GM19324 (cell line): ENCODE results near the gene TMEM165.
A peak's percentile ranks its signal among the peaks of the same experiment; 100 is the strongest.
"Not testable (repeated sequence)": the region's sequence is repeated elsewhere in the genome, so short reads cannot be mapped to it uniquely, and the experiment has no call there.

Experiments used
- ATAC-seq: cut with Tn5 transposase; IDR thresholded peaks from one replicate; pipeline ENCODE4 v1.9.1; 2021; ENCODE audit warnings: mild to moderate bottlenecking, moderate library complexity; ENCODE audit not compliant: unreplicated experiment, low FRiP score

The TMEM165 gene, protein sequence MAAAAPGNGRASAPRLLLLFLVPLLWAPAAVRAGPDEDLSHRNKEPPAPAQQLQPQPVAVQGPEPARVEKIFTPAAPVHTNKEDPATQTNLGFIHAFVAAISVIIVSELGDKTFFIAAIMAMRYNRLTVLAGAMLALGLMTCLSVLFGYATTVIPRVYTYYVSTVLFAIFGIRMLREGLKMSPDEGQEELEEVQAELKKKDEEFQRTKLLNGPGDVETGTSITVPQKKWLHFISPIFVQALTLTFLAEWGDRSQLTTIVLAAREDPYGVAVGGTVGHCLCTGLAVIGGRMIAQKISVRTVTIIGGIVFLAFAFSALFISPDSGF

DNA sequence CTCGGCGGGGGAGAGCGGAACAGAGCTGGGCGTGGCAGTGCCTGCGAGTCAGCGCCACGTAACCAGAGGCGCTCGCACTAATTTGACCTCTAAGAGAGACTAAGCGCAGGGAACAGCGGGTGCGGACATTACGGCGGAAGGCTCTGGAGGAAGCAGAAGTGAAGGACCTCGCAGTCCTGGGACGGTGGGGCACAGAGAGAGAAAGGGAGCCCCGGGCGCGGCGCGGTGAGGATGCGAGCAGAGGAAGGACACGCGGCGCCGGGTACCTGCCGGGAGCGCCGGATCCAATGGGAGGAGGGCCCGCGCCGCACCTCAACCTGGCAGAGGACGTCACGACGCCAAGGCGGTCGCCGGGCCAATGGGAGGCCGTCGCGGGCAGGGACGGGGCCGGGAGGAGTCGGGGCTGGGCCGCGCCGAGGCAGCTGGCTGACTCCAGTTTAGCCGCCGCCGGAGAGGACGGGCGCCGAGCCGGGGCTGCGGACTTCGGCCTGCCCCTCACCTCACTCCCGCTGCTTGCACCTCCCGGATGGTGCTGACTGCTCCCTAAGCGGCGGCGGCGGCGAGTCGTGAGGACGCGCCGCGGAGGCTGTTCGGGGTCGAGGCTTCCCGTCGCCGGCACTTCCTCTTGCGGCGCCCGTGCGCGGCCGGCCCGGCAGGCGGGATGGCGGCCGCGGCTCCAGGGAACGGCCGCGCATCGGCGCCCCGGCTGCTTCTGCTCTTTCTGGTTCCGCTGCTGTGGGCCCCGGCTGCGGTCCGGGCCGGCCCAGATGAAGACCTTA, at the start of gene TMEM165:
Gene TMEM165 (plus strand): TSS at position 429 of the 779 bp plus-strand sequence. CDS start 233 bp downstream, at position 662.
- peak; percentile 97 for ATAC-seq

DNA sequence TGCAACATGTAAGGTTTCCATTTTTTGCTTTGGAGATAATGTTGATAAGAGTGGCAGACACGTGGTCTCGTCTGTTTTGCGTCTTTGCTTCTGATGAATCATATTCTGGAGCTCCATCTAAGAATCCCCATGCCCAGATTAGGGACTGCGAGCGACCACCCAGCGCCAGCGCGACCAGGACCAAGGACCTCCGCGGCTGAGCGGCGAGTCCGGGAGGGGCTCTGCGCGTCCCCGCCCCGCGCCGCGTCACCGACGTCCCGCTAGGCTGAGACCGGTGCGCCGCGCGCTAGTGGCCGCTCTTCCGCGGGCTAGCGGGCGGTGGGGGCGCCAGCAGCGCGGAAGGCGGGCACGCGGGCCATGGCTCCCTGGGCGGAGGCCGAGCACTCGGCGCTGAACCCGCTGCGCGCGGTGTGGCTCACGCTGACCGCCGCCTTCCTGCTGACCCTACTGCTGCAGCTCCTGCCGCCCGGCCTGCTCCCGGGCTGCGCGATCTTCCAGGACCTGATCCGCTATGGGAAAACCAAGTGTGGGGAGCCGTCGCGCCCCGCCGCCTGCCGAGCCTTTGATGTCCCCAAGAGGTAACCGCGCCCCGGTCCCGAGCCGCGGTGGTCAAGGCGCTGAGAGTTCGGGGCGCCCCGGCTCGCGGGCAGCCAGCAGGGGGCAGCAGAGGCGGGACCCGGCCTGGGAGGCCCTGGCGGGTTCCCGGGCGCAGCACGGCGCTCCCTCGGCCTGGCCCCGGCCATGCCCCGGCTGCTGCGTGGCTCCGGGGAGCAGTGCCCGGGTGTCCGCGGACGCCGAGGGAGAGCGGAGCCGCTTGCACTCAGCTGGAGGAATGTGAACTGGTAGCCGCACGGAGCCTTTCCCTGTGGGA, 49.5 kb upstream of the TMEM165 start, which contains the start of gene SRD5A3:
Gene SRD5A3 (plus strand): TSS at position 263 of the 871 bp plus-strand sequence. CDS start 95 bp downstream, at position 358.
- peak; percentile 98 for ATAC-seq

DNA sequence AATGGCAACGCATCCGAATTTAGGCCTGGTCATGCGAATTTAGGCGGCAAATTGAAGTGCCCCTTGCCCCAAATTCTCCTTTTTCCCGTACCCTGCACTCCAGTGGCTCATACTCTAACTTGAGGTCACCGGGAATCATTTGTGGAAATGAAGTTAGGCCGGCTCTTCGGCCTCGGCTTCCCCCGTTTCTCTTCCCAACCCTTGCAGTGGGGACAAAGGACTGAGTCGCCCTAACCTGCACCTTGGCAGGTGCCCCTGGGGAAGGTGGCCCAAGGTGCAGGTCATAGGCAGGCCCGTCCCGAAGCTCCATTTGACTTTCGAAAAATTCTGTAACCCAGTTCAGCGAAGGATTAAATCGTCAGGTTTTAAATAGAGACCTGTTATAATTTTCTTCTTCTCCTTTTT, 48.9 kb upstream of the TMEM165 start:
- no peak for ATAC-seq

DNA sequence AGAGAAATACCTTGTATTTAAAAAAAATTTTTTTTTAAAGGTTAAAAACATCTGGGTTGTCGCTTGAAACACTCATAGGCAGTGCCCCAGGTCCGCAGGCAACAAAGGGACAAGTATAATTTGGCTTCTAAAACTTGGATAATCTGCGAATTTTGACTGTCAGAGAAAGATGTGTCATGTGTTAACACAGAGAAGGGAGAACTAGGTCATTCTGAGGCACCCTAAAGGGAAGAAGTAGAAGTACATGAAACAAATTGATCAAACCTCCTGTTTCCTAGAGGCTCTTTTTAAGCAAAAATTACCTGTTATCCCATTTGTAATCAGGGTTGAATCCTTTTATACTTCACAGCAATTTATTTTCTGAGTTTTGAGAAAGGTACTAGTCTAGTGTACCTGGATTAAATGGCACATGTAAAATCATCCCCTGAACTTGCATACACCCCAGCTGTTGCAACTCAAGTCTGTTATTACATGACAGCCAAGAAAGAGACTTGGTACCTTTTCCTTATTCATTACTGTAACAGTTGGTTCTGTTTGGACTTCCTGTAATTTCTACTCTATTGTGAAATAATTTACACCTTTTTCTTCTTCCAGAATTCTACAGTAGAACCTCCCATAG, 48.0 kb upstream of the TMEM165 start:
- ATAC-seq: no peak

DNA sequence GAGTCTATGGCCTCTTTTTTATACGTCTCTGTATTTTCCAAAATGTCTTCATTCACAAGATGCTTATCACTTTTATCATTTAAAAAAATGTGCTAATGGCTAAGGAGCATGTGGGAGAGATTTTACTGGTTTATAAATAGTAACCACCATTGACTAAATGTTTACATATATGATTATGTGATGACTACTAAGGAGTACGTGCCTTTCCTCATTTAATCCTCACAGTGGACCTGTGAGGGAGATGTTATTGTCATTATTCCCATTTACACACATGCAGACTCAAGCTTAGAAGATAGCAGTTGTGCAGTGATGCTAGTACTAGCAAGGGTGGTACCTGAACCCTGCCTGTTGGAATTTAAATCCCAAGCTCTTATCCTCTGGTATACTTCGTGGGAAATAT, 47.3 kb upstream of the TMEM165 start:
- ATAC-seq: no peak

DNA sequence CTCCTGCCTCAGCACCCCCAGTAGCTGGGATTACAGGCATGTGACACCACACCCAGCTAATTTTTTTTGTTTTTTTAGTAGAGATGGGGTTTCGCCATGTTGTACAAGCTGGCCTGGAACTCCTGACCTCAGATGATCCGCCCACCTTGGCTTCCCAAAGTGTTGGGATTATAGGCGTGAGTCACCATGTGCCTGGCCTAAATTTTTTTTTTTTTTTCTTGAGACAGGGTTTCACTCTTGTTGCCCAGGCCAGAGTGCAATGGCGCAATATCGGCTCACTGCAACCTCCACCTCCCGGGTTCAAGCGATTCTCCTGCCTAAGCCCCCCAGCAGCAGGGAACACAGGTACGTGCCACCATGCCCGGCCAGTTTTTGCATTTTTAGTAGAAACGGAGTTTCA, 44.9 kb upstream of the TMEM165 start:
- ATAC-seq: not testable (repeated sequence)

DNA sequence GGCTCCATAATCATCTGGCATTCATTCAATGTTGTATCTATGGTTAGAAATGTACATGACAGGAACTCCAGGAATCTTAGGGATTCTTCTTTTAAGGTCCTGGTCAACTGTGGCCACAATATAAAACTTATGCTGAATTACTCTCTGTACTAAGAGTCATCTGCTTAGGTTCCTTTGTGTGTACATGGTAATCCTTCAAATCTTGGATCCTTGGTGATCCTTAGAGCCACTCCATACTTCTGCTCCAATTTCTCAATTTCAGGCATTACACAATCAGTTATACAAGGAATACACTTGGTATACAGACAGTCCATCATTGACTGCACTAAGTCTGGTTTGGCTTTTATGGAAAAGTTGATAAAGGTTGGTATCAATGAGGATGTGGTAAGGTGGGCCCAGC, 43.9 kb upstream of the TMEM165 start:
- no peak for ATAC-seq

DNA sequence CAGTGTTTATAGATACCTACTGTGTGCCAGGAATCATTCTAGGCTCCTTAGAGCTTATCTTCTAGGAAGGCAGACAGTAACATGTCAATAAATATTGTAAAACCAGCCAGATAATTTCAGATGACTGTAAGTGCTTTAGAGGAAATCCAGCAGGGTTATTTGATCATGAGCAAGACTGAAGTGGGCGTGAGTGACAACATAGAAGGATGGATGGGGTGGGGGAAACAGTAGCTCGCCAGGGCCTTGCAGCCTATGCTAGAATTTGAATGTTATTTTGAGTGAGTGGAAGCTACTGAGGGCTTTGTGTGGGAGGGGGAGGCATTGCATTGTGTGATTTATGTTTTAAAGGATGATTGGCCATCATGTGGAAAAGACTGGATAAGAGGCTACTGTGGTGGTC, 43.0 kb upstream of the TMEM165 start:
- no peak for ATAC-seq

DNA sequence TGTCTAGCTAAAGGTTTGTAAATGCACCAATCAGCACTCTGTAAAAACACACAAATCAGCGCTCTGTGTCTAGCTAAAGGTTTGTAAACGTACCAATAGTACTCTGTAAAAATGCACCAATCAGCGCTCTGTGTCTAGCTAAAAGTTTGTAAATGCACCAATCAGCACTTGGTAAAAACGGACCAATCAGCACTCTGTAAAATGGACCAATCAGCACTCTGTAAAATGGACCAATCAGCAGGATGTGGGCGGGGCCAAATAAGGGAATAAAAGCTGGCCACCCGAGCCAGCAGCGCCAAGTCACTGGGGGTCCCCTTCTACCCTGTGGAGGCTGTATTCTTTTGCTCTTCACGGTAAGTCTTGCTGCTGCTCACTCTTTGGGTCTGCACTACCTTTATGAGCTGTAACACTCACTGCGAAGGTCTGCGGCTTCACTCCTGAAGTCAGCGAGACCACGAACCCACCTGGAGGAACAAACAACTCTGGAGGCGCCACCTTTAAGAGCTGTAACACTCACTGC, 42.5 kb upstream of the TMEM165 start:
- not testable (repeated sequence) for ATAC-seq

DNA sequence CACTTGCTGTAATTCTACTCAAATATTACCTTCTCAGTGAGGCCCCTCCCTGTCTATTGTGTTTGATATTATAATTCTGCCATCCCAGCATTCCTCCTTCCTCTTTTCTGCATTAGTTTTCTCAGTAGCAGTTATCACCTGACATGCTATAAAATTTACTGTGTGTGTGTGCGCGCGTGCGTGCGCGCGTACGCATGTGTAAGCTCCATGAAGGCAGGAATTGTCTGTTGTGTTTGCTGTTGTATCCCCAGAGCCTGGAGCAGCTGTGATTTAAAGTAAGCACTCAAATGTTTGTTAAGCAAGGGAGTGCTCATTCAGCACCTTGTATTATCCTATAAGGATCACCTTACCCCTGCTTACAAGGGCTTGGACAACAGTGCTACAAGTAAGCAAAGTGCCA, 41.1 kb upstream of the TMEM165 start:
- ATAC-seq: no peak

DNA sequence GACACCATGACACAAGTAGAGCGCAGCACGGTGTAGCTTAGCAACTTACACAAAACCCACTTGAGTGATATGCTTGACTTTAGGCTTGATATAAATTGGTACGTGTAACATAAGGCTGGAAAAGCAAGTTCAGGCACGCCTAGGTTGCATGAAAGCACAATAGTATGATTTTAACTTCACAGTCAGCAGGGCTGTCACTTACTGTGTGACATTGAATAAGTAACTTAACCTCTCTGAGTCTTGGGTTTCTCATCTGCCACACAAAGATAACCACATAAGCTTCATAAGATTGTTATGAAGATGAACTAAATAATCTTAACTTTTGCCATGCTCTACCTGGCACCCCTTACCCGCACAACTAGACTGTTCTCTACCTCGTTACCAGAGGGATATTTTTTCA, 40.2 kb upstream of the TMEM165 start:
- no peak for ATAC-seq

DNA sequence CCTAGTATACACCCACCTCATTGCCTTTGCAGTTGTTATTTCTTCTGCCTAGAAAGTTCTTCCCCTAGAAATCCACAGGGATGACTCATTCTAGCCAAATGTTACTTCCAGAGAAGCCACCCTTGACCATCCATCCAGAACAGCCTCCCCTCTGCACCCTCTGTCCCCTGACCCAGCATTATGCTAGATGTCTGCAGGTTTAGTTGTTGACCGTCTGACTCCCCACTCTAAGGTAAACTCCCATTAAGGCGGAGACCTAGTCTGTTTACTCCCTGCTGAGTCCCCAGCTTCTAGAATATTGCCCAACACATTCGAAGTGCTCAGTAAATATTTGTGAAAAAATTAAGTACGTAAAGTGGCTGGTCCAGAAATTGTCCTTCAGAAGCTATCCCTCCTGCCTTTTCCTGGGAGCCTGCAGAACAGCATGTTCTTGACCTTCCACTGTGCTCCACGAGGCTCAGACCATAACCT, 38.7 kb upstream of the TMEM165 start:
- no peak for ATAC-seq

DNA sequence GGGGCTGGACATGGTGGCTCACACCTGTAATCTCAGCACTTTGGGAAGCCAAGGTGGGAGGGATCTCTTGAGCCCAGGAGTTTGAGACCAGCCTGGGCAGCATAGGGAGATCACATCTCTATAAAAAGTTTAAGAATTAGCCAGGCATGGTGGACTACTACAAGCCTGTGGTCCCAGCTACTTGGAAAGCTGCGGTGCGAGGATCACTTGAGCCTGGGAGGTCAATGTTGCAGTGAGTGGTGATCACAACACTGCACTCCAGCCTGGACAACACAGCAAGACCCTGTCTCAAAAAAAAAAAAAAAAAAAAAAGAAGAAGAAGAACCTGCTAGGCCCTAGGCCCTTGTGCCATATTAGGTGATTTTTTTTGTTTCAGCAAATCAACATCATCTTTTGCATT, 37.5 kb upstream of the TMEM165 start:
- no peak for ATAC-seq

DNA sequence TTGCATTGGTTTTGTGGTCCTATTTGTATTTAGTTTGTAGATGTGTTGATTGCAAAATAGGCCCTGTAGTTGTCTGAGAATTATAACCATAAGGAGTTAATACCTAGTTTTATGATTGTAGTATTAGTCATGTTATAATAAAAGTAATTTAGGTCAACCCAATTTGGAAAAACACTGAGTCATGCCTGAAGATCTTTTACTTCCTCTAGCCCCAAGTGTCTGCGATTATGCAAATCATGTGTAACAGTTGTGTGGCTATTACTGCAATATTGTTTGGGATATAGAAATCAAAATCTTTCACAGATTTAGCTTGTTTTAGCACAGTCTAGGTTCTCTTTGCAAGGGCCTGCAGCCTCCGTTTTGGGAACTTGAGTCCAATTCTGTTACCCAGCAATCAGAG, 37.1 kb upstream of the TMEM165 start:
- ATAC-seq: no peak

DNA sequence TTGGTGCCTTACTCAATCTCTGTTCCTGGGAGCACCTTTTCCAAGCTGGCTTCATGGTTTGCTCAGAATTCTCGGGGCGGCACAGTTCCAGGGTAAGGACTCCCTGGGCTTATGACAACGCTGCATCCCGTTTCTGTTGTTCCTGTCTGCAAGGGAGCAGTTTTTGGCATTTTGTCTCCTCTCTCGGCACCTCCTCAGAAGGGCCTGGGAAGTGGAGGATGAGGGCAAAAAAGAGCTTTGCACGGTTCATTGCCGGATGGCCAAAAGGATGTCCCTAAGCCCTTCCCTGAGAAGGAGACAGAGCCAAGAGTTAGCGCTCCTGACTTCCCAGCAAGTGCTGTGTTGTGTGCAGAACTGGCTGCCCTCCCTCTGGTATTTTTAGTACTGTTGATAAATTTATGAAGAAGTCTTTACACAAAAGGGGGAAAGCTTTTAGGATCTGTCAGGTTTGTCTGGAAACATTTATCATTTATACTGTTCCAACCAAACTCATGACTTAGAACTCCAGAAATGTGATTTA, 36.3 kb upstream of the TMEM165 start:
- no peak for ATAC-seq

DNA sequence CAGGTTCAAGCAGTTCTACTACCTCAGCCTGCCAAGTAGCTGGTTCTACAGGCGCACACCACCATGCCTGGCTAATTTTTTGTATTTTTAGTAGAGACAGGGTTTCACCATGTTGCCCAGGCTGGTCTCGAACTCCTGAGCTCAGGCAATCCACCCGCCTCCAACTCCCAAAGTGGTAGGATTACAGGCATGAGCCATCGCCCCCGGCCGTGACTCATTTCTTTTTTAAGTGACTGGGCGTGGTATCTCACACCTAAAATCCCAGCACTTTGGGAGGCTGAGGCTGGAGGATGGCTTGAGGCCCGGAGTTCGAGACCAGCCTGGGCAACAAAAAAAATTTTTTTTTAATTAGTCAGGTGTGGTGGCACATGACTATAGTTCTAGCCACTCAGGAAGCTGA, 32.8 kb upstream of the TMEM165 start:
- ATAC-seq: not testable (repeated sequence)

DNA sequence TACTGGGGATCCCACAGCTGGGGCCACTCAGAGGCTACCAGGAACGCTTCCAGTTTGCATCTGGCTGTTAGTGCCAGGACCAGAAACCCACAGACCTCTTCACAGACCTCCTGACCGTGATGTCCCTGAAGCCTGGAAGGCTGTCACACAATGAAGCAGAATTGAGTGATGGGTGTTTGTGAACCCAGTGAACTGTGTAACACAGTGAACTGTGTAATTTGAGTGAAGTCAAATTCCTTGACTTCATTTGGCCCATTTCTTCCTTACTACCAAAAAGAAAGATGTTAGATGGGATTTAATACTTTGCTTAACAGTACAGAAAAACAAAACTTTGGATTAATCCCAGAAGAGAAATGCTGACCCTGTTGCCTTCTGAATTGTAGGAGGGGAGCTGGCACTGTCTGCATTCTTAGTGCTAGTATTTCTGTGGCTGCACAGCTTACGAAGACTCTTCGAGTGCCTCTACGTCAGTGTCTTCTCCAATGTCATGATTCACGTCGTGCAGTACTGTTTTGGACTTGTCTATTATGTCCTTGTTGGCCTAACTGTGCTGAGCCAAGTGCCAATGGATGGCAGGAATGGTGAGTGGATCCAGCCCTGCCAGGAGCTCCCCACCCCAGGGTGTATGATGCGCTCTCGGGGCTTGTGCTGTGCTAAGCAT, 31.9 kb upstream of the TMEM165 start:
- ATAC-seq: no peak

DNA sequence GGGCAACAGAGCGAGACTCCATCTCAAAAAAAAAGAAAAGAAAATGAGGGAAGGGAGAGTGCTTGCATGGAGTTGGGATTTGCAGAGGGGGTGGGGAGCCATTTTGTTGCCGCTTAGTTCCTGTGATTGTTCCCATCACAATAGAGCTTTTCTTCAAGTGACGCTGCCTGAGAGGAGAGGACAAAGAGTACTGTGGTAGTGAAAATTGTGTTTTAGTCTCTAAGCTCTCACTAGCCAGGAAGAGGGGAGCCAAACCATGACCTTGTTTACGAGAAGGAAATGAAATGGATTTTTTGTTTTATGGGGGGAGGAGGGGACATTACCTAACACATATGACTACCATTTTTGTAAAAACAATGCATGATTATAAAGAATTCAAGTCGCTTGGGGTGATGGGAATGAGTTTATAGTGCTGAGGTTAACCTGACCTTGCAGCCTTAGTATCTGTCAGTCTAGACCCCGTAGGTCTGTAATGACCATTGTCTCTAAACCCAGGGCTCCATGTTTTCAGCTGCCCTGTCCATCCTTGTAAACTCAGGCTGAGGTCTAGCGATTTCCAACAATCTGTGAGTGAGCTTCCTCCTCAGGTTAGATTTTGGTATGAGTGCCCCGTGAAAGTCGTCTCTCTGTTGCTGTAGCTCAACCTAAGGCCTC, 30.9 kb upstream of the TMEM165 start:
- no peak for ATAC-seq

DNA sequence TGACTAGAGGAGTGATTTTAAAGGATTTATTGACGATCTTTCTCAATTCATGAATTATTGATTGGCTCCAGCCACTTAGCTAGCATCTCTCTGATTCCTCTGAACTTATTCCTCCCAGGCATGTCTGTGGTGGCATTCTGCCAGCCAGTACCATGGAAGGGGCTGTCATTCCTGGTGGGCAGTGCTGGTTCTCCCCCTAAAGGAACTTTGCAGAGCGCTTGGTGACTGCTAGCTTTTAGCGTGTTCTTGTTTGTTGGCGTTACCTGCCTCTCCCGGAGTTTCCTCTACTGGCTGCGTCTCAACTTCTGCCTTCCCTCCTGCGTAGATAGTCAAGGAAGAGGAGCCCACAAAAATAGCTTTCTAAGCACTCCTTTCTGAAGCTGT, 30.4 kb upstream of the TMEM165 start:
- no peak for ATAC-seq
